Neutrophil (primary cell): ENCODE results near the gene UBE2O.

Experiments used
- H3K27ac ChIP-seq: fragments of 200-600 bp; sonication (generic); 2 replicates; pipeline ENCODE4 v1.5.1; 2016; ENCODE audit warnings: mild to moderate bottlenecking, moderate library complexity
- H3K27me3 ChIP-seq: fragments of 200-600 bp; sonication (generic); 2 replicates; pipeline ENCODE4 v1.6.0; 2016; ENCODE audit warnings: mild to moderate bottlenecking
- H3K36me3 ChIP-seq: fragments of 200-600 bp; sonication (generic); 2 replicates; pipeline ENCODE4 v1.5.1; 2017
- H3K4me1 ChIP-seq, 2 experiments: fragments of 200-600 bp in 1 of 2; sonication (generic) in 1 of 2; 1 replicate in 1 of 2; 2 replicates in 1 of 2; pipeline versions ENCODE4 v1.5.1 to v1.6.1; 2013 to 2016; ENCODE audit warnings: low read depth in 1 of 2, low read length in 1 of 2, mild to moderate bottlenecking in 1 of 2, moderate library complexity in 1 of 2; ENCODE audit not compliant: control insufficient read depth in 1 of 2, insufficient read depth in 1 of 2
- H3K4me3 ChIP-seq, 2 experiments: fragments of 200-600 bp in 1 of 2; sonication (generic) in 1 of 2; 1 replicate in 1 of 2; 2 replicates in 1 of 2; pipeline ENCODE4 v1.5.1; 2013 to 2016; ENCODE audit warnings: low read depth in 1 of 2, low read length in 1 of 2, mild to moderate bottlenecking in 1 of 2, moderate library complexity in 1 of 2
- H3K9me3 ChIP-seq: fragments of 200-600 bp; sonication (generic); 2 replicates; pipeline ENCODE4 v1.5.1; 2016
- TF ChIP-seq, protein P1 (sequence below): fragments of 200-600 bp; sonication (generic); IDR thresholded peaks from 2 replicates; pipeline ENCODE4 v1.5.1; 2016; ENCODE audit warnings: antibody characterized with exemption

The UBE2O gene

GRCh38 chr17:76399175-76400172 is 53.5 kb downstream of the UBE2O start:
- Histone ChIP-seq H3K4me3 (no peak overlapping the region), H3K36me3 (peaks cover 76% of the 10 kb centered on the region)
- TF ChIP-seq, protein P1, sequence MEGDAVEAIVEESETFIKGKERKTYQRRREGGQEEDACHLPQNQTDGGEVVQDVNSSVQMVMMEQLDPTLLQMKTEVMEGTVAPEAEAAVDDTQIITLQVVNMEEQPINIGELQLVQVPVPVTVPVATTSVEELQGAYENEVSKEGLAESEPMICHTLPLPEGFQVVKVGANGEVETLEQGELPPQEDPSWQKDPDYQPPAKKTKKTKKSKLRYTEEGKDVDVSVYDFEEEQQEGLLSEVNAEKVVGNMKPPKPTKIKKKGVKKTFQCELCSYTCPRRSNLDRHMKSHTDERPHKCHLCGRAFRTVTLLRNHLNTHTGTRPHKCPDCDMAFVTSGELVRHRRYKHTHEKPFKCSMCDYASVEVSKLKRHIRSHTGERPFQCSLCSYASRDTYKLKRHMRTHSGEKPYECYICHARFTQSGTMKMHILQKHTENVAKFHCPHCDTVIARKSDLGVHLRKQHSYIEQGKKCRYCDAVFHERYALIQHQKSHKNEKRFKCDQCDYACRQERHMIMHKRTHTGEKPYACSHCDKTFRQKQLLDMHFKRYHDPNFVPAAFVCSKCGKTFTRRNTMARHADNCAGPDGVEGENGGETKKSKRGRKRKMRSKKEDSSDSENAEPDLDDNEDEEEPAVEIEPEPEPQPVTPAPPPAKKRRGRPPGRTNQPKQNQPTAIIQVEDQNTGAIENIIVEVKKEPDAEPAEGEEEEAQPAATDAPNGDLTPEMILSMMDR, result no peak

DNA sequence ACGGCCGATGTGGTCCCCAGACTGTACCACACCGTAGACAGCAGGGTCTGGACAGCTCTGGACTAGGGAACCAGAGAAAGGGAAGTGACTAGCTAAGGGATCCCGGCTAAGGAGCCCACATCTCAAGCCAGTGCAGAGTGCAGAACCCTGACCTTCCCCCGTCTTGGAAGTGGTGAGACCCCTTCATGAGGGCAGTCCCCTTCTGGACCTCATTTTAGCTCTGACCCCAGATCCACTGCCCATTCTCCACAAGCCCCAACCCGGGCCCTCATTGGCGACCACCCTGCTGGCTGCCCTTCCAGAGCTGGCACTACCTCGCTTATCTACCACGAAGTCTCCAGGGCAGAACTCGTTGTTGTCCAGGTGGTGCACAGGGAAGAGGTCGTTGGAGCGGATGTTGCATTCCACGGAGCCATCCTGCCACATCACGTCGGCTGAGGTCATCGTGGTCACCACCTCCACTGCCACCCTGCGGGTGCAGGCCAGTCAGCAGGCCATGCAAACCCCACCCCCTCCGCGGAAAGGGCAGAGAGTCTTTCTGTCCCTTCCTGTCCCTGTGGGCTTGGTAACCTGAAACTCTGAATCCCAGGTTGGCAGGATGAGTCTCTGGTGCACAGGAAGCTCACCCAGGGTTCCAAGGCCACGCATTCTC is 54.3 kb downstream of the UBE2O start:
- Histone ChIP-seq H3K9me3 (no peaks in the 10 kb centered on the region), H3K27me3 (no peaks in the 10 kb centered on the region), H3K4me3 (no peak overlapping the region), H3K36me3 (peaks cover 79% of the 10 kb centered on the region), H3K4me1 (no peaks in the 10 kb centered on the region), H3K27ac (no peak overlapping the region)
- TF ChIP-seq, protein P1, result no peak

More at GRCh38 chr17:76399175-76400172, 53.5 kb downstream of the UBE2O start:
- H3K4me1 ChIP-seq, result no peaks in the 10 kb centered on the region
- H3K27ac ChIP-seq, result no peak overlapping the region
- no peaks in the 10 kb centered on the region for H3K9me3 ChIP-seq
- no peaks in the 10 kb centered on the region for H3K27me3 ChIP-seq

- TF ChIP-seq, protein P1, result peak; percentile 97
- Histone ChIP-seq H3K27me3 (no peaks in the 10 kb centered on the region), H3K27ac (no peak overlapping the region), H3K4me3 (no peak overlapping the region), H3K4me1 (no peaks in the 10 kb centered on the region), H3K36me3 (peaks cover 79% of the 10 kb centered on the region), H3K9me3 (no peaks in the 10 kb centered on the region)
These were observed 55.0 kb downstream of the UBE2O start for GRCh38 chr17:76397687-76398522.

- H3K9me3 ChIP-seq, result no peaks in the 10 kb centered on the region
- H3K4me3 ChIP-seq, result no peak overlapping the region
- no peak overlapping the region for H3K27ac ChIP-seq
- H3K4me1 ChIP-seq, result no peaks in the 10 kb centered on the region
- TF ChIP-seq, protein P1, result no peak
- H3K36me3 ChIP-seq, result peaks cover 77% of the 10 kb centered on the region
- no peaks in the 10 kb centered on the region for H3K27me3 ChIP-seq
These were observed 55.8 kb downstream of the UBE2O start for GRCh38 chr17:76397184-76397583.

DNA sequence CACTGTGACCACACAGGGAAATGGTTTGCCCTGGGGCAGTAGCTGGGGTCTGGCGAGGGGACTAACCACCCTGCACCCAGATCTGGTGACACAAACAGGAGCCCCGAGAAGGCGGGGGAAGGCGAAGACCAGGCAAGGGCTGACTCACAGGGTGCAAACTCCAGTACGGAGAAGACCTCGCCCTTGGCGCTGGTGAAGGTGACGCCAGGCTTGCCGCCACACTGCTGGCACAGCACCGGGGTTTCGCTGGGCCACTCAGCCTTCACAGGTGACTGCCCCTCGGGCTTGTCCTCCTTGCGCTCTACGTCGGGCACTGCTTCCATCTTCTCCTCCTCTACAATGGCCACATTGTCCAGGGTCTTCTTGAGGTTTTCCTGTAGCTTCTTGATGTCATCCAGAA is 57.0 kb downstream of the UBE2O start:
- TF ChIP-seq, protein P1, result no peak
- Histone ChIP-seq H3K36me3 (peaks cover 77% of the 10 kb centered on the region), H3K4me1 (no peaks in the 10 kb centered on the region), H3K27me3 (no peaks in the 10 kb centered on the region), H3K9me3 (no peaks in the 10 kb centered on the region), H3K27ac (no peak overlapping the region), H3K4me3 (no peak overlapping the region)
